B cell (primary cell): ENCODE data around the gene SMAD2. TPM values are rescaled to one million over a fixed set of nuclear protein-coding genes. Genes with fewer than 3 reads are reported as not detected.

Experiments
- ATAC-seq: fragments of 200-7000 bp; cut with Tn5 transposase; one replicate; pipeline ENCODE4 v1.10.0; 2021; ENCODE audit warnings: low read depth, mild to moderate bottlenecking, moderate number of reproducible peaks, moderate library complexity
- CTCF ChIA-PET: fragments of 350-600 bp; sonication (Branson Sonifier 250); formaldehyde crosslinking; loops from one replicate; lab custom pipeline; 2021; ENCODE audit warnings: antibody characterized with exemption, inconsistent platforms; lab: Charles Lee
- POLR2A ChIA-PET: fragments of 350-600 bp; sonication (Branson Sonifier 250); formaldehyde crosslinking; loops from one replicate; lab custom pipeline; 2021; ENCODE audit warnings: antibody characterized with exemption; lab: Charles Lee
- DNase-seq: peaks from one replicate; pipeline ENCODE4 v3.0.0; 2013
- H2AFZ ChIP-seq: 2 replicates; pipeline ENCODE4 v1.6.1; 2012; ENCODE audit warnings: mild to moderate bottlenecking, low read depth, low read length; ENCODE audit not compliant: insufficient read depth, poor library complexity, severe bottlenecking
- H3K27ac ChIP-seq, 2 donors: 1 replicate in 1 of 2; 2 replicates in 1 of 2; pipeline ENCODE4 v1.5.1; 2012 to 2013; ENCODE audit warnings: low read length in 2 of 2, mild to moderate bottlenecking in 2 of 2, moderate library complexity in 1 of 2
- H3K27me3 ChIP-seq, 4 experiments: fragments of 200-600 bp in 1 of 4; sonication (generic) in 1 of 4; replicated peaks in 1 of 4; 1 replicate in 2 of 4; 2 replicates in 2 of 4; pipeline versions ENCODE4 v1.6.1 to v1.7.0; 2013 to 2016; ENCODE audit warnings: low read length in 3 of 4, mild to moderate bottlenecking in 2 of 4, mixed read lengths in 1 of 4, moderate library complexity in 1 of 4; ENCODE audit not compliant: insufficient read depth in 4 of 4, control insufficient read depth in 3 of 4; ENCODE audit errors: control extremely low read depth in 1 of 4
- H3K36me3 ChIP-seq, 2 experiments: replicated peaks in 1 of 2; 1 replicate in 1 of 2; 2 replicates in 1 of 2; pipeline versions ENCODE4 v1.6.1 to v1.7.1; 2013; ENCODE audit warnings: low read length in 1 of 2; ENCODE audit not compliant: insufficient read depth in 2 of 2, control insufficient read depth in 1 of 2; ENCODE audit errors: control extremely low read depth in 1 of 2, extremely low read depth in 1 of 2
- H3K4me1 ChIP-seq, 2 donors: fragments of 200-600 bp in 1 of 2; sonication (generic) in 1 of 2; 1 replicate in 1 of 2; 2 replicates in 1 of 2; pipeline versions ENCODE4 v1.5.1 to v1.6.1; 2013 to 2017; ENCODE audit warnings: low read length in 2 of 2; ENCODE audit not compliant: control insufficient read depth in 2 of 2, insufficient read depth in 2 of 2
- H3K4me2 ChIP-seq: replicated peaks from 2 replicates; pipeline ENCODE3; 2012; ENCODE audit warnings: mild to moderate bottlenecking, low read depth, low read length; ENCODE audit not compliant: poor library complexity, severe bottlenecking
- H3K4me3 ChIP-seq, 5 experiments: fragments of 200-600 bp in 1 of 5; sonication (generic) in 1 of 5; 1 replicate in 3 of 5; 2 replicates in 2 of 5; pipeline versions ENCODE4 v1.5.1 to v1.7.0; 2011 to 2016; ENCODE audit warnings: low read length in 4 of 5, mild to moderate bottlenecking in 4 of 5, low read depth in 2 of 5, control low read depth in 1 of 5, moderate library complexity in 1 of 5; ENCODE audit not compliant: insufficient read depth in 1 of 5; ENCODE audit errors: control extremely low read depth in 1 of 5, extremely low read depth in 1 of 5
- H3K79me2 ChIP-seq: fragments of 200-600 bp; sonication (generic); one replicate; pipeline ENCODE4 v1.6.0; 2016; ENCODE audit warnings: low read length; ENCODE audit not compliant: control insufficient read depth, insufficient read depth
- H3K9ac ChIP-seq: fragments of 200-600 bp; sonication (generic); 2 replicates; pipeline ENCODE4 v1.6.1; 2017; ENCODE audit warnings: mild to moderate bottlenecking, low read length, moderate library complexity
- H3K9me3 ChIP-seq, 3 donors: one replicate each; pipeline versions ENCODE4 v1.6.1 to v1.7.1; 2013; ENCODE audit warnings: low read length in 2 of 3; ENCODE audit not compliant: control insufficient read depth in 2 of 3, insufficient read depth in 1 of 3; ENCODE audit errors: control extremely low read depth in 1 of 3
- H4K20me1 ChIP-seq: 2 replicates; pipeline ENCODE4 v1.6.0; 2012; ENCODE audit warnings: mild to moderate bottlenecking, low read length; ENCODE audit not compliant: insufficient read depth, control insufficient read depth, poor library complexity, severe bottlenecking
- H3K27ac Mint-ChIP-seq: one replicate; pipeline ENCODE4 v1.8.0; 2021; ENCODE audit warnings: mixed read lengths
- H3K27me3 Mint-ChIP-seq: one replicate; pipeline ENCODE4 v1.8.0; 2021; ENCODE audit warnings: mixed read lengths
- H3K4me1 Mint-ChIP-seq: one replicate; pipeline ENCODE4 v1.8.0; 2021; ENCODE audit warnings: mixed read lengths
- H3K4me3 Mint-ChIP-seq: one replicate; pipeline ENCODE4 v1.8.0; 2021; ENCODE audit warnings: mixed read lengths
- H3K9me3 Mint-ChIP-seq: one replicate; pipeline ENCODE4 v1.8.0; 2022; ENCODE audit warnings: mixed read lengths; ENCODE audit not compliant: insufficient read depth
- CTCF ChIP-seq: fragments of 200-600 bp; IDR thresholded peaks from one replicate; pipeline ENCODE4 v1.8.0; 2022; ENCODE audit warnings: antibody characterized with exemption, mild to moderate bottlenecking
- EZH2 ChIP-seq: IDR thresholded peaks from 2 replicates; pipeline ENCODE4 v1.6.1; 2012; ENCODE audit warnings: borderline replicate concordance, low read depth, mild to moderate bottlenecking, moderate library complexity, low read length; ENCODE audit not compliant: insufficient read depth, poor library complexity, severe bottlenecking
- WGBS: methylation state at CpG from one replicate; pipeline ENCODE4 v1.1.5; 2013; ENCODE audit warnings: missing lambda C conversion rate; ENCODE audit not compliant: insufficient coverage; 5-methylcytosine and 5-hydroxymethylcytosine counted together
- intact Hi-C: fragments of 100-400 bp; cut with micrococcal nuclease; formaldehyde crosslinking; loops from one replicate; pipeline ENCODE4 v1.10.0; 2022
- polyA plus RNA-seq: library from polyadenylated mRNA; depleted of rRNA; stranded (reverse); fragments of >200 nt; gene quantifications from 2 replicates; pipeline ENCODE4 v1.2.3, GENCODE V29; 2012
- total RNA-seq, 2 donors: library from RNA; stranded (reverse); fragments of 120-200 nt in 1 of 2; gene quantifications; 1 replicate in 1 of 2; 2 replicates in 1 of 2; pipeline versions ENCODE4 v1.2.3 to v1.2.4, GENCODE V29; 2013 to 2022

The SMAD2 gene
- total and polyA plus RNA-seq, 2 donors (not counting 1 experiment from before 2014, with no cell fraction given): 23.4 to 139 TPM

DNA sequence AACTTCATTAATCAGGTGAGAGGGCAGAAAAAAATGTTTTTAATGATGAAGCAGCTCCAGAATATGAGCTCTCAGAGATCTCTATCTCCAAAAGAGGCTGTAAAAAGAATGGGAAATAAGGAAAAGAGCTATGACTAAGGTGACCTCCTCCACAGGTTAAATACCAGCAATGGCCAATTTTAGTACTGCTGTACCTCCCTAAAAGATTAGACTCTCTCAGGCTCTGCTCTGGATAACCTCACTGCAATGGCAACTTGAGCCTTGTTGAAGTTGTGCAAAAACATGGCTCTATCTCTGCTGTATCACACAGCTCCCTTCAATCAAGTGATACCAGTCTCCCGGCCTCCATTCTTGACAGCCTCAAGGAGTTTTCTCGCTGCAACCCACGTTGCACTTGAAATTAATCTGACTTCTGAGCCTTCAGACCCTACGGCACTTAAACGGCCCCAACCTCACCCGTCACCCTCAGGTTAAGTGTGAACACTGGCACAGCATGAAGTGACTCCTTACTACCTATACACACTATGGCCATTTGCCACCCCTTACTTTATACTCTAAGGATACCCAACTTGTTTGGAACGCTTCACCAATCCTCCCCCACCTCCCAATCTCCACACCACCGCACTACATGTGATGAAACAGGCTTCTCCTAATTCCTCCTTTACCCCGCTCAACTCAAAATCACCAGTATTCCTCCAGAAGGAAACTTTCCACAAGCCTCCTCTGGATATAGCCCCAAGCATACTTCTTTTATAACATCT lies 36.3 kb downstream of the SMAD2 start:
- Histone ChIP-seq H3K79me2 (peaks cover 51% of the 10 kb centered on the region), H3K4me1 (no peaks in the 10 kb centered on the region), H3K36me3 (peaks cover 6 to 29% of the 10 kb centered on the region in 2 experiments), H3K27me3 (peaks cover 0 to 26% (median 2%) of the 10 kb centered on the region in 4 experiments), H3K9ac (no peak overlapping the region), H3K9me3 (no peaks in the 10 kb centered on the region), H3K27ac (no peak overlapping the region), H2AFZ (no peak overlapping the region), H4K20me1 (peaks cover 88% of the 10 kb centered on the region), H3K4me2 (no peak overlapping the region), H3K4me3 (no peak overlapping the region)
- intact Hi-C loops: no loop called here
- 95% methylated on average over 8 of the region's 9 CpGs for WGBS
- H3K4me3 Mint-ChIP-seq: no peak overlapping the region
- no peak for ATAC-seq
- POLR2A ChIA-PET: no interaction called here
- no peak for DNase-seq
- H3K4me1 Mint-ChIP-seq: peaks cover 10% of the 10 kb centered on the region
- TF ChIP-seq CTCF (no peak), EZH2 (no peak)
- peaks cover 28% of the 10 kb centered on the region for H3K27me3 Mint-ChIP-seq
- no peak overlapping the region for H3K27ac Mint-ChIP-seq
- CTCF ChIA-PET: no interaction called here
- H3K9me3 Mint-ChIP-seq: no peaks in the 10 kb centered on the region

- H3K4me3 ChIP-seq: no peak overlapping the region
- H3K36me3 ChIP-seq: peaks cover 3 to 35% of the 10 kb centered on the region in 2 experiments
- H3K4me1 ChIP-seq: no peaks in the 10 kb centered on the region
- DNase-seq (no peak), ATAC-seq (no peak)
- Mint-ChIP-seq H3K4me1 (peaks cover 9% of the 10 kb centered on the region), H3K9me3 (no peaks in the 10 kb centered on the region), H3K4me3 (no peak overlapping the region), H3K27me3 (peaks cover 19% of the 10 kb centered on the region), H3K27ac (no peak overlapping the region)
- WGBS: no CpG with 5 or more reads among the region's 5 CpGs
- no peak overlapping the region for H3K4me2 ChIP-seq
- H3K27me3 ChIP-seq: peaks cover 0 to 16% (median 2%) of the 10 kb centered on the region in 4 experiments
- peaks cover 88% of the 10 kb centered on the region for H4K20me1 ChIP-seq
- CTCF ChIA-PET: no interaction called here
- POLR2A ChIA-PET: no interaction called here
- no peak overlapping the region for H2AFZ ChIP-seq
- no peak overlapping the region for H3K9ac ChIP-seq
- no peaks in the 10 kb centered on the region for H3K9me3 ChIP-seq
- TF ChIP-seq EZH2 (no peak), CTCF (no peak)
- intact Hi-C loops: no loop called here
- H3K79me2 ChIP-seq: peaks cover 44% of the 10 kb centered on the region
- H3K27ac ChIP-seq: no peak overlapping the region
These were observed 37.4 kb downstream of the SMAD2 start for GRCh38 chr18:47893047-47893446.
